GM21825 (cell line): ENCODE measurements around the gene RBM20.

Experiments used
- ATAC-seq: cut with Tn5 transposase; IDR thresholded peaks from one replicate; pipeline ENCODE4 v1.9.1; 2021; ENCODE audit warnings: mild to moderate bottlenecking, moderate library complexity; ENCODE audit not compliant: unreplicated experiment

The RBM20 gene

DNA sequence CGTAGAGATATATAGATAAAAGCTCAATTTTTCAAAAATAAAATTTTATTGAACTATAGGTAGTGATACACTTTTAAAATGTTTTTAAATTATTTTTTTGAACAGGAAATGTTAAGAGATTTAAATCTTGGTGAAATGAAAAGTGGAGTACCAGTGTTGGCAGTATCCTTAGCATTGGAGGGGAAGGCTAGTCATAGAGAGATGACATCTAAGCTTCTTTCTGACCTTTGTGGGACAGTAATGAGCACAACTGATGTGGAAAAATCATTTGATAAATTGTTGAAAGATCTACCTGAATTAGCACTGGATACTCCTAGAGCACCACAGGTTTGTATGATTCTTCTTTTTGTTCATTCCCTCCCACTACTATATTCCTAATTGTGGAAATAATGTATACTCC, 243.4 kb downstream of the RBM20 start:
- ATAC-seq = no peak
